ENCODE data around the gene EDN2.
A peak's percentile ranks its signal among the peaks of the same experiment; 100 is the strongest.

The EDN2 gene

DNA sequence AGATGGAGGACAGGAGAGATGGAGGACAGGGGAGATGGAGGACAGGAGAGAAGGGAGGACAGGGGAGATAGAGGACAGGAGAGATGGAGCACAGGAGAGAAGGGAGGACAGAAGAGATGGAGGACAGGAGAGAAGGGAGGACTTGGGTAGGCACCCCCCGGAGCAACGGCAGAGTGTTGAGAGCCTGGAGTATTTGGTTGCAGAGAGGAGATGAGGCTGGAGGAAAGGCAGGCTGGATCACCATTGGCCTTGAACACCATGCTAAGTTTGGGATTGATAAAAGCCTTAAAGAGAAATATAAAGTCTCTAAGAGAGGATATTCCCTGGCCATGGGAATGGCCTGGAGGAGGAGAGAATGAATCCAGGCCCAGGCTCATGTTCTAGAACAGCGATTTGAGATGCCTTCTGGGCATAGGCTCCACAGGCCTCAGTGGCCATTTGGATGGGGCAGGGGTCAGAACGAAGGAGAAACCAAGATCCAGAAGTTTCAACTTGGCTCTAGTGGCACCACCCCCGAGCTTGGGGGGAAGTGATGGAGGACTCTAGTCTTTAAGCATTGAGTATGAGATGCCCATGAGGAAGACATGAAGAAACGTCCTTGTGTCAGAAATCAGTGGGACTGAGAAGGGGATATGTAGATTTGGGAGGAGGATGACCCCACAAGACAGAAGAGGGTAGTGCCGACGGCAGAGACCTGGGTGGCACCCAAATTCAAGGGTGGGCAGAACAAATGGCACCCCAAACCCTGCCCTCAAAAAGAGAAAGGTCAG, 47.9 kb upstream of the EDN2 start:
- Histone ChIP-seq H3K4me3 (ENCODE audit: low read length in 2 of 2) (no peak overlapping the region), H3K4ac (ENCODE audit: low read length) (no peak overlapping the region), H2AFZ (ENCODE audit: low read length) (no peak overlapping the region), H3K18ac (ENCODE audit: low read length) (no peak overlapping the region), H3K9ac (ENCODE audit: low read depth, low read length, poor library complexity) (no peak overlapping the region), H3K27me3 (ENCODE audit: control insufficient read depth in 3 of 3, insufficient read depth in 3 of 3, low read depth in 1 of 3, low read length in 3 of 3) (no peaks in the 10 kb centered on the region), H2AK5ac (ENCODE audit: low read depth, low read length) (no peak overlapping the region), H2BK120ac (ENCODE audit: low read depth, low read length) (no peak overlapping the region), H3K4me1 (ENCODE audit: control insufficient read depth in 2 of 2, insufficient read depth in 1 of 2, low read depth in 1 of 2, low read length in 2 of 2) (no peaks in the 10 kb centered on the region), H2BK5ac (ENCODE audit: low read length) (no peak overlapping the region), H3K23ac (ENCODE audit: low read depth, low read length, poor library complexity) (no peak overlapping the region), H4K8ac (ENCODE audit: low read depth, low read length) (no peak overlapping the region), H3K79me1 (ENCODE audit: low read depth, low read length) (peaks cover 6% of the 10 kb centered on the region), H2BK15ac (ENCODE audit: low read length) (no peak overlapping the region), H2BK12ac (ENCODE audit: low read length) (no peak overlapping the region), H4K91ac (ENCODE audit: low read depth, low read length, poor library complexity) (no peak overlapping the region), H3K14ac (ENCODE audit: low read length) (no peak overlapping the region), H3K36me3 (replicated peaks in 1 of 2; ENCODE audit: control insufficient read depth in 2 of 2, insufficient read depth in 2 of 2, low read length in 2 of 2) (no peaks in the 10 kb centered on the region), H3K4me2 (ENCODE audit: insufficient read depth, low read length, poor library complexity, severe bottlenecking) (no peak overlapping the region), H3K9me3 (replicated peaks in 1 of 2; ENCODE audit: control insufficient read depth in 2 of 2, insufficient read depth in 1 of 2, low read depth in 1 of 2, low read length in 2 of 2) (peaks cover 0 to 13% of the 10 kb centered on the region in 2 donors), H3K27ac (replicated peaks; ENCODE audit: low read length) (no peak overlapping the region)
- no peak for DNase-seq (ENCODE audit: low spot score)
- no CpG with 5 or more reads among the region's 8 CpGs for WGBS, 2 donors (ENCODE audit: extremely low coverage in 2 of 2, insufficient read length in 2 of 2, insufficient replicate concordance in 1 of 2)

DNA sequence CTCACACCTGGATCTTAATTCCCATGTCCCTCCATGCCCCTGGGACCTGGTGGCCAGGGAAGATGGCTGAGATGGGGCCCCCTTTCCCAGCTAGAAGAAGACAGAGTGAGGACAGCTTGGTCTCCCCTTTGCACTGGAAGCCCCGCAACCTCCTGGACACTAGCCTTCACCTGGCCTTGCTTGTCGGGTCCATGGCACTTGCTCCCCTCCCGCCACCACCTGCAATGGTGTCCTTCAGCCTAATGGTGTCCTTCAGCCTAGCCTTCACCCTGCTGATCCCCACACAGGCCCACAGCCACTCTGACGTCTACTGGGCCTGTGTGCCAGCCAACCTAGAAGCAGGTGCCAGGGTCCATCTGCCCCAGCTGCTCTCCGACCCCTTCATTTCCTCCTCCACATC, 45.9 kb upstream of the EDN2 start:
- no peak for DNase-seq (ENCODE audit: low spot score)
- no peak overlapping the region for H4K91ac ChIP-seq (ENCODE audit: low read depth, low read length, poor library complexity)
- peak overlapping the region; percentile 37 for H2BK15ac ChIP-seq (ENCODE audit: low read length)
- no peak overlapping the region for H2AFZ ChIP-seq (ENCODE audit: low read length)
- H3K23ac ChIP-seq (ENCODE audit: low read depth, low read length, poor library complexity): peak overlapping the region; percentile 20
- peak overlapping the region; percentile 71 for H3K18ac ChIP-seq (ENCODE audit: low read length)
- H4K8ac ChIP-seq (ENCODE audit: low read depth, low read length): no peak overlapping the region
- peak overlapping the region; percentile 44 for H3K9ac ChIP-seq (ENCODE audit: low read depth, low read length, poor library complexity)
- no peak overlapping the region for H3K27ac ChIP-seq (replicated peaks; ENCODE audit: low read length)
- H3K4ac ChIP-seq (ENCODE audit: low read length): peak overlapping the region; percentile 37
- no peak overlapping the region for H3K4me2 ChIP-seq (ENCODE audit: insufficient read depth, low read length, poor library complexity, severe bottlenecking)
- H3K4me3 ChIP-seq (ENCODE audit: low read length in 2 of 2): no peak overlapping the region
- H3K27me3 ChIP-seq (ENCODE audit: control insufficient read depth in 3 of 3, insufficient read depth in 3 of 3, low read depth in 1 of 3, low read length in 3 of 3): no peaks in the 10 kb centered on the region
- H3K14ac ChIP-seq (ENCODE audit: low read length): peak overlapping the region; percentile 98
- no peaks in the 10 kb centered on the region for H3K4me1 ChIP-seq (ENCODE audit: control insufficient read depth in 2 of 2, insufficient read depth in 1 of 2, low read depth in 1 of 2, low read length in 2 of 2)
- peak overlapping the region; percentile 88 for H2AK5ac ChIP-seq (ENCODE audit: low read depth, low read length)
- WGBS, 2 donors (ENCODE audit: extremely low coverage in 2 of 2, insufficient read length in 2 of 2, insufficient replicate concordance in 1 of 2): no CpG with 5 or more reads among the region's 5 CpGs
- peaks cover 0 to 19% of the 10 kb centered on the region in 2 donors for H3K9me3 ChIP-seq (replicated peaks in 1 of 2; ENCODE audit: control insufficient read depth in 2 of 2, insufficient read depth in 1 of 2, low read depth in 1 of 2, low read length in 2 of 2)
- no peak overlapping the region for H2BK120ac ChIP-seq (ENCODE audit: low read depth, low read length)
- H2BK5ac ChIP-seq (ENCODE audit: low read length): no peak overlapping the region
- H3K79me1 ChIP-seq (ENCODE audit: low read depth, low read length): peaks cover 6% of the 10 kb centered on the region
- H2BK12ac ChIP-seq (ENCODE audit: low read length): no peak overlapping the region
- H3K36me3 ChIP-seq (replicated peaks in 1 of 2; ENCODE audit: control insufficient read depth in 2 of 2, insufficient read depth in 2 of 2, low read length in 2 of 2): no peaks in the 10 kb centered on the region

DNA sequence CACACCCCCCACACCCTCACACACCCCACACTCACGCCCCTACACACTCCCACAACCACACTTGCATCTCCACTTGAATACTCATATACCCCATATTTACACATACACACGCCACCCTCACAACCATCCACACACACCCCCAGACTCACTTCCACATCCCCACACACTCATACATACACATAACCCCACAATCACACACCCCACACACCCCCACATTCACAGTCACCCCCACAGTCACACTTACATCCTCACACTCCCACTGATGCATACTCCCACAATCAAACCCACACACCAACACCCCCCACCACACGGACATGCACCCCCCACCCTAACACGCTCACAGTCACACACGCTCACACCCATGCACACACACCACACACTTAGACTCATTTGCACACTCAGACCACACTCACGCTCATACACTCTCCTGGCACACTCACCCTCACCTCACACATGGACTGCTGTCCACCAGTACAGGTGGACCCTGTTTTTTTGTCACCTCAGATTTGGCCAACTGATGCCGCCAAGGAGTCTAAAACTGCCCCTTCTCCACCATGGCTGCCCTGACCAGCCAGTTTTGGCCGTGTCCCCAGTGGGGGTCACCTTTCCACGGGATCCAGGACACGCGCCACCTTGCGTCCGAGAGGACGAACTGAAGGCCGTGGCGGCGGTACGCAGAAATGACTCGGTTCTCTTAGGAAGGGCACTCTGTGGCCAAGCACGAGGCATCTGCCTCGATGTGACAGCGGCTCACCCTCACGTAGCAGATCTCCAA, 45.3 kb upstream of the EDN2 start:
- H3K4me3 ChIP-seq (ENCODE audit: low read length in 2 of 2): peak overlapping the region in 1 of 2 donors; percentile 5
- DNase-seq (ENCODE audit: low spot score): no peak
- no peak overlapping the region for H2AFZ ChIP-seq (ENCODE audit: low read length)
- no peak overlapping the region for H3K4ac ChIP-seq (ENCODE audit: low read length)
- H3K79me1 ChIP-seq (ENCODE audit: low read depth, low read length): peaks cover 6% of the 10 kb centered on the region
- H3K27ac ChIP-seq (replicated peaks; ENCODE audit: low read length): no peak overlapping the region
- no peak overlapping the region for H3K9ac ChIP-seq (ENCODE audit: low read depth, low read length, poor library complexity)
- H3K36me3 ChIP-seq (replicated peaks in 1 of 2; ENCODE audit: control insufficient read depth in 2 of 2, insufficient read depth in 2 of 2, low read length in 2 of 2): no peaks in the 10 kb centered on the region
- H3K4me1 ChIP-seq (ENCODE audit: control insufficient read depth in 2 of 2, insufficient read depth in 1 of 2, low read depth in 1 of 2, low read length in 2 of 2): no peaks in the 10 kb centered on the region
- peak overlapping the region; percentile 37 for H2BK15ac ChIP-seq (ENCODE audit: low read length)
- no peak overlapping the region for H2BK5ac ChIP-seq (ENCODE audit: low read length)
- H4K91ac ChIP-seq (ENCODE audit: low read depth, low read length, poor library complexity): no peak overlapping the region
- H3K23ac ChIP-seq (ENCODE audit: low read depth, low read length, poor library complexity): peak overlapping the region; percentile 20
- no peak overlapping the region for H3K18ac ChIP-seq (ENCODE audit: low read length)
- H2BK120ac ChIP-seq (ENCODE audit: low read depth, low read length): no peak overlapping the region
- H2AK5ac ChIP-seq (ENCODE audit: low read depth, low read length): peak overlapping the region; percentile 88
- H3K27me3 ChIP-seq (ENCODE audit: control insufficient read depth in 3 of 3, insufficient read depth in 3 of 3, low read depth in 1 of 3, low read length in 3 of 3): no peaks in the 10 kb centered on the region
- H4K8ac ChIP-seq (ENCODE audit: low read depth, low read length): no peak overlapping the region
- H3K14ac ChIP-seq (ENCODE audit: low read length): peak overlapping the region; percentile 71
- no peak overlapping the region for H3K4me2 ChIP-seq (ENCODE audit: insufficient read depth, low read length, poor library complexity, severe bottlenecking)
- 100% methylated on average over 2 of the region's 23 CpGs; no CpG with 5 or more reads in 1 of the 2 donors for WGBS, 2 donors (ENCODE audit: extremely low coverage in 2 of 2, insufficient read length in 2 of 2, insufficient replicate concordance in 1 of 2)
- H3K9me3 ChIP-seq (replicated peaks in 1 of 2; ENCODE audit: control insufficient read depth in 2 of 2, insufficient read depth in 1 of 2, low read depth in 1 of 2, low read length in 2 of 2): peaks cover 0 to 19% of the 10 kb centered on the region in 2 donors
- peak overlapping the region; percentile 58 for H2BK12ac ChIP-seq (ENCODE audit: low read length)
